ENCODE data around the gene SLC23A2. TPM values are rescaled to one million over a fixed set of nuclear protein-coding genes. Genes with fewer than 3 reads are reported as not detected.

The SLC23A2 gene
- polyA plus RNA-seq, 1 donor from 2014 or later = 38.3 TPM

DNA sequence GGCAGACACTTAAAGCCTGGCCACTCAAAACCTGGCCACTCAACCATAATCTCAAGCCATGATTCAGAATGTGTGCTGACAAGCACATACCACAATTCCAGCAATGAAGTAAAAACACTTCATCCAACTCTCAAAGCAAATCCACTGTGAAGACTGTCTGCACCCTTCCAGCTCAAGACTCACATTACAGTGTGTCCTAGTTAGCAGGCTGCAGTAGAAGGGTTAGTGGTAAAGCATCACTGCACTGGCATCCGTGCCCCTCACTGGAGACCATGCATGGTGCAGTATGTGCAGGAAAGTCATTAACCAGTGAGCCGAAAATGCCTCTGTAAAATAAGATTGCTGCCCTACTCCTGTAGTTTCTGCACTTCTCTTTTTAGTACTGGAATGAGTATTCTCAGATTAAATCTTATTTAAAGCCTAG is 43.4 kb downstream of the SLC23A2 start:
- Histone ChIP-seq H2AFZ (ENCODE audit: low read depth, low read length) (no peak overlapping the region), H3K9me3 (ENCODE audit: low read length) (no peaks in the 10 kb centered on the region), H3K4me3 (ENCODE audit: low read length) (no peak overlapping the region), H3K9ac (ENCODE audit: low read length) (no peak overlapping the region), H3K9me2 (ENCODE audit: insufficient read depth, low read length) (no peaks in the 10 kb centered on the region), H3K27ac (ENCODE audit: low read length) (no peak overlapping the region), H3K36me3 (ENCODE audit: insufficient read depth, low read length) (no peaks in the 10 kb centered on the region), H3K79me2 (replicated peaks; ENCODE audit: insufficient read depth, low read length) (no peaks in the 10 kb centered on the region), H3F3A (ENCODE audit: insufficient read depth, low read length, poor library complexity, severe bottlenecking) (no peaks in the 10 kb centered on the region), H3K4me2 (ENCODE audit: low read length) (no peak overlapping the region), H4K20me1 (ENCODE audit: insufficient read depth) (no peaks in the 10 kb centered on the region), H3K27me3 (ENCODE audit: insufficient read depth, low read depth, low read length) (no peaks in the 10 kb centered on the region)
- TF ChIP-seq SMC3 (conservative IDR thresholded peaks at IDR 0.05; ENCODE audit: poor library complexity) (no peak), EZH2 (IDR thresholded peaks at IDR 0.05; ENCODE audit: borderline replicate concordance, insufficient read depth, low read length, poor library complexity, severe bottlenecking) (no peak), TAF1 (IDR thresholded peaks at IDR 0.05; ENCODE audit: low read depth) (no peak), REST (IDR thresholded peaks at IDR 0.05; ENCODE audit: borderline replicate concordance) (no peak), CTCF (IDR thresholded peaks at IDR 0.05; ENCODE audit: poor library complexity, severe bottlenecking) (no peak), RAD21 (conservative IDR thresholded peaks at IDR 0.05) (no peak), EP300 (conservative IDR thresholded peaks at IDR 0.05; ENCODE audit: poor library complexity, severe bottlenecking) (no peak), POLR2AphosphoS5 (IDR thresholded peaks at IDR 0.05) (no peak), MXI1 (conservative IDR thresholded peaks at IDR 0.05; ENCODE audit: poor library complexity, severe bottlenecking) (no peak)

DNA sequence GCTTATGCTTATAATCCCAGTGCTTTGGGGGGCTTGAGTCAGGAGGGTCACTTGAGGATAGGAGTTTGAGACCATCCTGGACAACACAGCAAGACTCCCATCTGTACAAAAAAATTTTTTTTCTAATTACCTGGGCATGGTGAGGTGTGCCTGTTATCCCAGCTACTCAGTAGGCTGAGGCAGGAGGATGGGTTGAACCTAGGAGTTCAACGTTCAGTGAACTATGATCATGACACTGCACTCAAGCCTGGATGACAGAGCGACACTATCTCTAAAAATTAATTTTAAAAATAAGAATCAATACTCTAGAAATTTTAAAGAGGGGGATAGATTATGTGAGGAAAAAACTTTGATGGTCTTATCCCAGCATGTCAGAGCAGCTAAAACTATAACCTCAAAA is 44.1 kb downstream of the SLC23A2 start:
- Histone ChIP-seq H3K4me2 (ENCODE audit: low read length) (no peak overlapping the region), H3K27ac (ENCODE audit: low read length) (no peak overlapping the region), H3K79me2 (replicated peaks; ENCODE audit: insufficient read depth, low read length) (no peaks in the 10 kb centered on the region), H3F3A (ENCODE audit: insufficient read depth, low read length, poor library complexity, severe bottlenecking) (no peaks in the 10 kb centered on the region), H2AFZ (ENCODE audit: low read depth, low read length) (no peak overlapping the region), H3K27me3 (ENCODE audit: insufficient read depth, low read depth, low read length) (no peaks in the 10 kb centered on the region), H3K36me3 (ENCODE audit: insufficient read depth, low read length) (no peaks in the 10 kb centered on the region), H3K4me3 (ENCODE audit: low read length) (no peak overlapping the region), H3K9me3 (ENCODE audit: low read length) (peaks cover 2% of the 10 kb centered on the region), H3K9me2 (ENCODE audit: insufficient read depth, low read length) (no peaks in the 10 kb centered on the region), H3K9ac (ENCODE audit: low read length) (no peak overlapping the region), H4K20me1 (ENCODE audit: insufficient read depth) (no peaks in the 10 kb centered on the region)
- TF ChIP-seq RAD21 (conservative IDR thresholded peaks at IDR 0.05) (no peak), SMC3 (conservative IDR thresholded peaks at IDR 0.05; ENCODE audit: poor library complexity) (no peak), EP300 (conservative IDR thresholded peaks at IDR 0.05; ENCODE audit: poor library complexity, severe bottlenecking) (no peak), POLR2AphosphoS5 (IDR thresholded peaks at IDR 0.05) (no peak), EZH2 (IDR thresholded peaks at IDR 0.05; ENCODE audit: borderline replicate concordance, insufficient read depth, low read length, poor library complexity, severe bottlenecking) (no peak), REST (IDR thresholded peaks at IDR 0.05; ENCODE audit: borderline replicate concordance) (no peak), CTCF (IDR thresholded peaks at IDR 0.05; ENCODE audit: poor library complexity, severe bottlenecking) (no peak), TAF1 (IDR thresholded peaks at IDR 0.05; ENCODE audit: low read depth) (no peak), MXI1 (conservative IDR thresholded peaks at IDR 0.05; ENCODE audit: poor library complexity, severe bottlenecking) (no peak)

Data from neural cell (in vitro differentiated cells).